H1 (cell line): Measurements from ENCODE around the gene MEF2C. TPM values are rescaled to one million over a fixed set of nuclear protein-coding genes. Genes with fewer than 3 reads are reported as not detected.

Experiments
- CEBPB ChIP-seq: IDR thresholded peaks from 2 replicates; pipeline ENCODE4 v1.6.1; 2012; ENCODE audit warnings: low read depth, low read length
- CREB1 ChIP-seq: IDR thresholded peaks from 2 replicates; pipeline ENCODE4 v1.6.1; 2012; ENCODE audit warnings: inconsistent platforms
- EP300 ChIP-seq, 2 experiments: IDR thresholded peaks; 1 replicate in 1 of 2; 2 replicates in 1 of 2; pipeline ENCODE4 v1.6.1; 2011 to 2012; ENCODE audit warnings: low read depth in 2 of 2, low read length in 2 of 2, mild to moderate bottlenecking in 2 of 2, borderline replicate concordance in 1 of 2, inconsistent platforms in 1 of 2, moderate library complexity in 1 of 2
- GABPA ChIP-seq: IDR thresholded peaks from 2 replicates; pipeline ENCODE4 v1.6.1; 2011; ENCODE audit warnings: mild to moderate bottlenecking, low read length, moderate library complexity, borderline replicate concordance; ENCODE audit not compliant: insufficient read depth
- KDM5A ChIP-seq: fragments of 200-600 bp; IDR thresholded peaks from 2 replicates; pipeline ENCODE4 v1.7.1; 2012; ENCODE audit warnings: mild to moderate bottlenecking, low read length, inconsistent platforms, mixed read lengths
- MAFK ChIP-seq: IDR thresholded peaks from 2 replicates; pipeline ENCODE4 v1.6.1; 2012; ENCODE audit warnings: low read depth, mild to moderate bottlenecking, improper control_type of control experiment, low read length
- RAD21 ChIP-seq, 2 experiments: IDR thresholded peaks in 1 of 2; conservative IDR thresholded peaks in 1 of 2; 2 replicates each; pipeline ENCODE4 v1.6.1; 2011; ENCODE audit warnings: low read depth in 2 of 2, low read length in 2 of 2, improper control_type of control experiment in 1 of 2, inconsistent platforms in 1 of 2, mild to moderate bottlenecking in 1 of 2, moderate library complexity in 1 of 2
- RFX5 ChIP-seq: IDR thresholded peaks from 2 replicates; pipeline ENCODE4 v1.6.1; 2011; ENCODE audit warnings: low read depth, low read length, improper control_type of control experiment, borderline replicate concordance
- TBP ChIP-seq: IDR thresholded peaks from 2 replicates; pipeline ENCODE4 v1.6.1; 2011; ENCODE audit warnings: low read depth, low read length, improper control_type of control experiment
- polyA plus RNA-seq, 7 experiments: library from polyadenylated mRNA; depleted of rRNA in 3 of 7; stranded (reverse) in 5 of 7; unstranded in 2 of 7; fragments of >200 nt in 5 of 7; fragments of 200-250 nt in 2 of 7; gene quantifications; 1 replicate in 5 of 7; 2 replicates in 1 of 7; 4 replicates in 1 of 7; pipeline versions ENCODE4 v1.2.1 to v1.2.3, GENCODE V29; 2011 to 2013; ENCODE audit warnings: missing spikeins in 2 of 7, mixed read lengths in 2 of 7
- total RNA-seq: library from RNA; stranded (reverse); fragmentation: NEBNext Ultra II Directional; extraction: Animal tissue kit (Norgen Biotek cat#: 25700); gene quantifications from 2 replicates; pipeline ENCODE4 v1.2.1, GENCODE V29; 2021
- TF ChIP-seq, protein P1 (sequence below): fragments of 300-600 bp; sonication (generic); IDR thresholded peaks from 2 replicates; pipeline ENCODE4 v1.7.1; 2012; ENCODE audit warnings: low read length, moderate library complexity, mild to moderate bottlenecking, inconsistent platforms; ENCODE audit not compliant: insufficient replicate concordance

Gene MEF2C
- total and polyA plus RNA-seq, 2 of the 8 experiments (the other 6 are each of a cell fraction or from before 2014, with no cell fraction given), result 0.59 to 0.99 TPM

DNA sequence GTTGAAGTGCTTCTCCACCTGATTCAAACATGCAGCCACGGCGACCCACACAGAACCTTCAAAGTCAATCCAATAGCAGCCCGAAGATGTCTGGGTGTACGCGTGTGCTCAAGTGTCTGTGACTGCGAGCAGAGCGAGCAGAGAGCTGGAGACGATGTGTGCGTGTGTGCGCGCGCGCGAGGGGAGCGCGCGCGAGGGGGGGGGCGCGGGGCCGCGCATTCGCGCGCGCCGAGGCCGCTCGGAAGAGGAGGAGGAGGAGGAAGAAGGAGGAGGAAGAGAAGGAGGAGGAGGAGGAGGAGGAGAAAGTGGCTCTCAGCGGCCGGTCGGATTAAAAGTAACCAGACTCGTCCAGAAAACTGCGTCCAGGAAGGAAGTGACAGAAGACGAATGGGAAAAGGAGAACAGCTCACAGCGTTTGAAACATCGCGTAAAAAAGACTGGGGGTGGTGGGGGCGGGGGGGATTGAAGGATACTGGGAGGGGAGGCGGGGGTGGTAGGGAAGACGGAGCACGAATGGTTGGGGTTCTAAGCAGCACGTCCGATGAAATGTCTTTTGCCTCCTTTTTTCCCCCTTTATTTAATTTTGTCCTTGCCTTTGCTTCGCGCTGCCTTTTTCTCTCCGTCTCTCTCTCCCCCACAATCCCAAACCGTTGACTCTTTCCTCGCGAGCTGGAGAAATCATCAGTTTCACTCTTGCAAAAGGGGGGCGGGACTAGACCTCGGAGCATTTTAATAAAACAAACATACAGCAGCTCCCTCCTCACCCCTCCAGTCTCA, at the start of gene MEF2C (continued):
- TF ChIP-seq, protein P1, sequence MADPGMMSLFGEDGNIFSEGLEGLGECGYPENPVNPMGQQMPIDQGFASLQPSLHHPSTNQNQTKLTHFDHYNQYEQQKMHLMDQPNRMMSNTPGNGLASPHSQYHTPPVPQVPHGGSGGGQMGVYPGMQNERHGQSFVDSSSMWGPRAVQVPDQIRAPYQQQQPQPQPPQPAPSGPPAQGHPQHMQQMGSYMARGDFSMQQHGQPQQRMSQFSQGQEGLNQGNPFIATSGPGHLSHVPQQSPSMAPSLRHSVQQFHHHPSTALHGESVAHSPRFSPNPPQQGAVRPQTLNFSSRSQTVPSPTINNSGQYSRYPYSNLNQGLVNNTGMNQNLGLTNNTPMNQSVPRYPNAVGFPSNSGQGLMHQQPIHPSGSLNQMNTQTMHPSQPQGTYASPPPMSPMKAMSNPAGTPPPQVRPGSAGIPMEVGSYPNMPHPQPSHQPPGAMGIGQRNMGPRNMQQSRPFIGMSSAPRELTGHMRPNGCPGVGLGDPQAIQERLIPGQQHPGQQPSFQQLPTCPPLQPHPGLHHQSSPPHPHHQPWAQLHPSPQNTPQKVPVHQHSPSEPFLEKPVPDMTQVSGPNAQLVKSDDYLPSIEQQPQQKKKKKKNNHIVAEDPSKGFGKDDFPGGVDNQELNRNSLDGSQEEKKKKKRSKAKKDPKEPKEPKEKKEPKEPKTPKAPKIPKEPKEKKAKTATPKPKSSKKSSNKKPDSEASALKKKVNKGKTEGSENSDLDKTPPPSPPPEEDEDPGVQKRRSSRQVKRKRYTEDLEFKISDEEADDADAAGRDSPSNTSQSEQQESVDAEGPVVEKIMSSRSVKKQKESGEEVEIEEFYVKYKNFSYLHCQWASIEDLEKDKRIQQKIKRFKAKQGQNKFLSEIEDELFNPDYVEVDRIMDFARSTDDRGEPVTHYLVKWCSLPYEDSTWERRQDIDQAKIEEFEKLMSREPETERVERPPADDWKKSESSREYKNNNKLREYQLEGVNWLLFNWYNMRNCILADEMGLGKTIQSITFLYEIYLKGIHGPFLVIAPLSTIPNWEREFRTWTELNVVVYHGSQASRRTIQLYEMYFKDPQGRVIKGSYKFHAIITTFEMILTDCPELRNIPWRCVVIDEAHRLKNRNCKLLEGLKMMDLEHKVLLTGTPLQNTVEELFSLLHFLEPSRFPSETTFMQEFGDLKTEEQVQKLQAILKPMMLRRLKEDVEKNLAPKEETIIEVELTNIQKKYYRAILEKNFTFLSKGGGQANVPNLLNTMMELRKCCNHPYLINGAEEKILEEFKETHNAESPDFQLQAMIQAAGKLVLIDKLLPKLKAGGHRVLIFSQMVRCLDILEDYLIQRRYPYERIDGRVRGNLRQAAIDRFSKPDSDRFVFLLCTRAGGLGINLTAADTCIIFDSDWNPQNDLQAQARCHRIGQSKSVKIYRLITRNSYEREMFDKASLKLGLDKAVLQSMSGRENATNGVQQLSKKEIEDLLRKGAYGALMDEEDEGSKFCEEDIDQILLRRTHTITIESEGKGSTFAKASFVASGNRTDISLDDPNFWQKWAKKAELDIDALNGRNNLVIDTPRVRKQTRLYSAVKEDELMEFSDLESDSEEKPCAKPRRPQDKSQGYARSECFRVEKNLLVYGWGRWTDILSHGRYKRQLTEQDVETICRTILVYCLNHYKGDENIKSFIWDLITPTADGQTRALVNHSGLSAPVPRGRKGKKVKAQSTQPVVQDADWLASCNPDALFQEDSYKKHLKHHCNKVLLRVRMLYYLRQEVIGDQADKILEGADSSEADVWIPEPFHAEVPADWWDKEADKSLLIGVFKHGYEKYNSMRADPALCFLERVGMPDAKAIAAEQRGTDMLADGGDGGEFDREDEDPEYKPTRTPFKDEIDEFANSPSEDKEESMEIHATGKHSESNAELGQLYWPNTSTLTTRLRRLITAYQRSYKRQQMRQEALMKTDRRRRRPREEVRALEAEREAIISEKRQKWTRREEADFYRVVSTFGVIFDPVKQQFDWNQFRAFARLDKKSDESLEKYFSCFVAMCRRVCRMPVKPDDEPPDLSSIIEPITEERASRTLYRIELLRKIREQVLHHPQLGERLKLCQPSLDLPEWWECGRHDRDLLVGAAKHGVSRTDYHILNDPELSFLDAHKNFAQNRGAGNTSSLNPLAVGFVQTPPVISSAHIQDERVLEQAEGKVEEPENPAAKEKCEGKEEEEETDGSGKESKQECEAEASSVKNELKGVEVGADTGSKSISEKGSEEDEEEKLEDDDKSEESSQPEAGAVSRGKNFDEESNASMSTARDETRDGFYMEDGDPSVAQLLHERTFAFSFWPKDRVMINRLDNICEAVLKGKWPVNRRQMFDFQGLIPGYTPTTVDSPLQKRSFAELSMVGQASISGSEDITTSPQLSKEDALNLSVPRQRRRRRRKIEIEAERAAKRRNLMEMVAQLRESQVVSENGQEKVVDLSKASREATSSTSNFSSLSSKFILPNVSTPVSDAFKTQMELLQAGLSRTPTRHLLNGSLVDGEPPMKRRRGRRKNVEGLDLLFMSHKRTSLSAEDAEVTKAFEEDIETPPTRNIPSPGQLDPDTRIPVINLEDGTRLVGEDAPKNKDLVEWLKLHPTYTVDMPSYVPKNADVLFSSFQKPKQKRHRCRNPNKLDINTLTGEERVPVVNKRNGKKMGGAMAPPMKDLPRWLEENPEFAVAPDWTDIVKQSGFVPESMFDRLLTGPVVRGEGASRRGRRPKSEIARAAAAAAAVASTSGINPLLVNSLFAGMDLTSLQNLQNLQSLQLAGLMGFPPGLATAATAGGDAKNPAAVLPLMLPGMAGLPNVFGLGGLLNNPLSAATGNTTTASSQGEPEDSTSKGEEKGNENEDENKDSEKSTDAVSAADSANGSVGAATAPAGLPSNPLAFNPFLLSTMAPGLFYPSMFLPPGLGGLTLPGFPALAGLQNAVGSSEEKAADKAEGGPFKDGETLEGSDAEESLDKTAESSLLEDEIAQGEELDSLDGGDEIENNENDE, result no peak
- TF ChIP-seq CEBPB (no peak), RFX5 (no peak), RAD21 (IDR thresholded peaks at IDR 0.05 in 1 of 2, conservative IDR thresholded peaks at IDR 0.05 in 1 of 2; ENCODE audit: low read depth in 2 of 2, low read length in 2 of 2) (no peak), MAFK (no peak), EP300 (IDR thresholded peaks at IDR 0.05; ENCODE audit: borderline replicate concordance in 1 of 2, low read depth in 2 of 2, low read length in 2 of 2) (no peak), GABPA (no peak), TBP (no peak), KDM5A (peak; percentile 67; the same call in 1 of the 2 replicates), CREB1 (no peak)
